Thoracic aorta (tissue), 2 donors: ENCODE measurements around the gene MDGA2. TPM values are rescaled to one million over a fixed set of nuclear protein-coding genes. Genes with fewer than 3 reads are reported as not detected.

Source experiments
- ATAC-seq: fragments of 150-250 bp; one replicate; pipeline ENCODE4 v1.8.0; 2017; ENCODE audit warnings: low read depth; ENCODE audit not compliant: insufficient number of reproducible peaks, low FRiP score
- DNase-seq: peaks from one replicate; pipeline ENCODE4 v3.0.0-alpha.2; 2020; ENCODE audit warnings: low spot score
- H3K27ac ChIP-seq, 2 donors: fragments of 200-600 bp; sonication (generic); 1 replicate in 1 of 2; 2 replicates in 1 of 2; pipeline ENCODE4 v1.5.1; 2016; ENCODE audit warnings: mild to moderate bottlenecking in 2 of 2, moderate library complexity in 2 of 2
- H3K27me3 ChIP-seq: fragments of 200-600 bp; sonication (generic); replicated peaks from 2 replicates; pipeline ENCODE4 v1.6.0; 2016; ENCODE audit warnings: mild to moderate bottlenecking; ENCODE audit not compliant: insufficient read depth
- H3K36me3 ChIP-seq: fragments of 200-600 bp; sonication (generic); one replicate; pipeline ENCODE4 v1.5.1; 2016
- H3K4me1 ChIP-seq, 2 donors: fragments of 200-600 bp; sonication (generic); 1 replicate in 1 of 2; 2 replicates in 1 of 2; pipeline versions ENCODE4 v1.5.1 to v1.6.0; 2016; ENCODE audit warnings: low read depth in 2 of 2, mild to moderate bottlenecking in 1 of 2; ENCODE audit not compliant: control insufficient read depth in 1 of 2
- H3K4me3 ChIP-seq: fragments of 200-600 bp; sonication (generic); 2 replicates; pipeline ENCODE4 v1.5.1; 2016; ENCODE audit warnings: mild to moderate bottlenecking
- H3K9me3 ChIP-seq: fragments of 200-600 bp; sonication (generic); 2 replicates; pipeline ENCODE4 v1.5.1; 2016
- total RNA-seq, 2 donors: library from RNA; depleted of rRNA; stranded (reverse); fragments of >200 nt; gene quantifications; one replicate each; pipeline versions ENCODE4 v1.1.0 to v1.2.3, GENCODE V29; 2016
- TF ChIP-seq, protein P1 (sequence below): fragments of 200-600 bp; sonication (generic); IDR thresholded peaks from one replicate; pipeline ENCODE4 v1.5.1; 2019; ENCODE audit warnings: antibody characterized with exemption

MDGA2 gene
- total RNA-seq, 2 donors from 2014 or later: not detected

DNA sequence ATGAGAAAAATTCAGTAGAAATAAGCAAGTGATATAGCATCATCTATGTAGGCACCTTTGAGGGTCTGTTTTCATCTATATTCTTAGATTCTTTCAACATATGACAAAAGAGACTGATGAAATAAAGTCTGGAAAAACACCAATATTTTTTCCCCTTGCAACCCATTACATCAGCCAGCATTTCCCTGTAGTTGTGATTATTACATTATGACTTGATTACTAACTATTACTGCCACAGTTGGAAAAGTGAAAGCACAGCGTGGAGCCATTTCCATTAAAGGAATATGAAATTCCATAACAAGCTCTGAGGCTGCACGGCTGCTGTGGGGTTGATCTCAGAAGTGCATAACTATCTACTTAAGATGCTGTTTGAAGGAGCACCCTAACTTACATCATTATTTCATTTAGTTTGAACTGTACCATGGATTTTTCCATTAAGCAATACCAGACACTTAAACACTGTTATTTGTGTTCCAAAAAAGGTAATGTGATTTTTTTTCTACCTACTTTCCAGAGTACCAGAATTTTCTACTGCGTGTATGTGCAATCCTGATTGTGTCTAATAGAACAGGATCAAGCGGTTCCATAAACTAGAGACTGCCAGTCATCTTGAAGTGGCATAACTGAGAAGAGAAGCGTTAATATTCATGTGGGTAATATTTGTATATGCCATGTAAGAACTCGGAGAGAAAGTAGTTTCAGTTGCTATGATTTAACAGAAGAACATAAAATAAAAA lies 405.5 kb downstream of the MDGA2 start:
- ATAC-seq: no peak
- DNase-seq: no peak
- Histone ChIP-seq H3K27me3 (no peaks in the 10 kb centered on the region), H3K27ac (no peak overlapping the region), H3K4me3 (no peak overlapping the region), H3K4me1 (no peaks in the 10 kb centered on the region), H3K36me3 (no peaks in the 10 kb centered on the region), H3K9me3 (no peaks in the 10 kb centered on the region)
- TF ChIP-seq, protein P1, sequence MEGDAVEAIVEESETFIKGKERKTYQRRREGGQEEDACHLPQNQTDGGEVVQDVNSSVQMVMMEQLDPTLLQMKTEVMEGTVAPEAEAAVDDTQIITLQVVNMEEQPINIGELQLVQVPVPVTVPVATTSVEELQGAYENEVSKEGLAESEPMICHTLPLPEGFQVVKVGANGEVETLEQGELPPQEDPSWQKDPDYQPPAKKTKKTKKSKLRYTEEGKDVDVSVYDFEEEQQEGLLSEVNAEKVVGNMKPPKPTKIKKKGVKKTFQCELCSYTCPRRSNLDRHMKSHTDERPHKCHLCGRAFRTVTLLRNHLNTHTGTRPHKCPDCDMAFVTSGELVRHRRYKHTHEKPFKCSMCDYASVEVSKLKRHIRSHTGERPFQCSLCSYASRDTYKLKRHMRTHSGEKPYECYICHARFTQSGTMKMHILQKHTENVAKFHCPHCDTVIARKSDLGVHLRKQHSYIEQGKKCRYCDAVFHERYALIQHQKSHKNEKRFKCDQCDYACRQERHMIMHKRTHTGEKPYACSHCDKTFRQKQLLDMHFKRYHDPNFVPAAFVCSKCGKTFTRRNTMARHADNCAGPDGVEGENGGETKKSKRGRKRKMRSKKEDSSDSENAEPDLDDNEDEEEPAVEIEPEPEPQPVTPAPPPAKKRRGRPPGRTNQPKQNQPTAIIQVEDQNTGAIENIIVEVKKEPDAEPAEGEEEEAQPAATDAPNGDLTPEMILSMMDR: no peak

DNA sequence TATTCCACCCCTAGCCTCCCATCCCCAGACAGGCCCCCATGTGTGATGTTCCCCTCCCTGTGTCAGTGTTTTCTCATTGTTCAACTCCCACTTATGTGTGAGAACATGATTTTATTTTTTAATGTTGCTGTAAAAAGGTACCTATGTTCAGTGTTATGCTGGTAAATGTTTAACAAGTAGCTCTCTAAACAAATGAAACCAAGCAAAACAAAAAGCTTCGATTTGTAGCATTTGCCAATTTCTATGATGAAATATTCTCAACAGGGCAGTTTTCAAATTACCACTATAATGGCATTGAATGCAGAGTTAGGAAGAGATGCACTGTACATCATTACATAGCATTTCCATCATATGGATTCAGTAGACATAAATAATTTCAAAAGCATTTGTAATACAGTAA lies 410.6 kb downstream of the MDGA2 start:
- H3K27me3 ChIP-seq: no peaks in the 10 kb centered on the region
- no peaks in the 10 kb centered on the region for H3K9me3 ChIP-seq
- no peaks in the 10 kb centered on the region for H3K36me3 ChIP-seq
- ATAC-seq: no peak
- H3K27ac ChIP-seq: no peak overlapping the region
- no peak for DNase-seq
- TF ChIP-seq, protein P1: no peak
- H3K4me3 ChIP-seq: no peak overlapping the region
- no peaks in the 10 kb centered on the region for H3K4me1 ChIP-seq

DNA sequence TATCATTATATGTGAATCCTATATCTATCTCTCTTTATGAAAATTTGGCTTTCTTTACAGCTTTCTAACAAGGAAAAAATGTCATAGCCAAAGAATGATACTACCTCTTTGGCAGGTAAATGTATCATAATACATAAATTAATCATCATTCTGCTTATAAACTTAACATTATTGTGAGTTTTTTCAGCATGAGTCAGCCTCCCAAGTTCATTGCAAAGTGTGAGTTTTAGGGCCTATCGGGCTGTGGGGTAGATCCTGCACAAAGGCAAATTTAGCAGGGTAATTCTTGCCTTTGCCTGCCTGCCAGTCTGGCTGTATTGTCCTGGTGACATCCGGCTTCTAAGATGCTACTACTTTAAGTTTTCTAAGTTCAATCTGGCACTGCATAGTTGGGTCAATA lies 412.6 kb downstream of the MDGA2 start:
- ATAC-seq (no peak), DNase-seq (no peak)
- Histone ChIP-seq H3K4me3 (no peak overlapping the region), H3K4me1 (no peaks in the 10 kb centered on the region), H3K27ac (no peak overlapping the region), H3K36me3 (no peaks in the 10 kb centered on the region), H3K27me3 (no peaks in the 10 kb centered on the region), H3K9me3 (no peaks in the 10 kb centered on the region)
- TF ChIP-seq, protein P1: no peak

DNA sequence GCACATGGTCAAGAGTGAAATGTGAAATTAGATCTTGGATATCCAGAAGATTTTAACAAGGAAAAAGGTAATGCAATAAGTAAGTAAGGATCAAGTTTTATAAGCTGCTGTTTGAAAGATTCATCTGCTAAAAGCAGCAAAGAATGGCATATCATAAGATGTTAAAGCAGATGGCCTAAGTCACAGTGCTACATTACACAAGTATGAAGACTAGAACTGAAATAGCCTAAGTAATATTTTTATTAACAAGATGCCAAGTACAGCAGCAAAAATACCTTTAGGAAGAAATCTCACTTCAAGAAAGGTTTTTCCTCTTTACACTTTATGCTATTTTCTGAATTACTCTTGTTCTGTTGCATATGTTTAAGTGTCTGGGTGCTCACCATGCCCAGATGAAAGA lies 414.1 kb downstream of the MDGA2 start:
- Histone ChIP-seq H3K36me3 (no peaks in the 10 kb centered on the region), H3K4me3 (no peak overlapping the region), H3K27me3 (no peaks in the 10 kb centered on the region), H3K4me1 (no peaks in the 10 kb centered on the region), H3K27ac (no peak overlapping the region), H3K9me3 (no peaks in the 10 kb centered on the region)
- no peak for DNase-seq
- no peak for ATAC-seq
- TF ChIP-seq, protein P1: no peak

DNA sequence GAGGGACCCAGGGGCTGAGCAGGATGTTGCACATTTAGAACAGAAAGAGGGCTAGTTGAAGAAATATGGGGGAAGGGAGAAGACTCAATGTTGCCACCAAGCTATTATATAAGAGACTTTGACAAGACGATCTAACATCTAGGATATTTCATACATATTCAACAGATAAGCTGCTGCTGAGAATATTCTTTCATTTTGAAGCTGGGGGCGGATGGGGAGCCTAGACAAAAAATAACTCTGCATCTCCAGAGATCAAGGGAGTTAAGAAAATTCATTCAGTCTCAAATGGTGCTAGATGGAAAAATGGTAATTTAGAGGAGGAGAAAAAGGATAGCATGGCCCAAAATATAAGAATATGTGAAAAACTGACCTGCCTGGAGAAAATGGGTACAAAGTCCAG lies 415.6 kb downstream of the MDGA2 start:
- ATAC-seq (no peak), DNase-seq (no peak)
- Histone ChIP-seq H3K4me1 (no peaks in the 10 kb centered on the region), H3K36me3 (no peaks in the 10 kb centered on the region), H3K27me3 (no peaks in the 10 kb centered on the region), H3K4me3 (no peak overlapping the region), H3K27ac (no peak overlapping the region), H3K9me3 (no peaks in the 10 kb centered on the region)
- TF ChIP-seq, protein P1: no peak
